ENCODE data around the gene OPA1.

- TF ChIP-seq POLR2AphosphoS5 (IDR thresholded peaks at IDR 0.05) (no peak), POLR2A (IDR thresholded peaks at IDR 0.05) (no peak), CTCF (IDR thresholded peaks at IDR 0.05) (no peak)
These were observed 47.7 kb upstream of the OPA1 start for GRCh38 chr3:193545304-193545703.

All from stomach (tissue), 4 donors.